GM12873 (cell line): ENCODE results near the gene SLC10A6.

Experiments used
- TF ChIP-seq, protein P1 (sequence below): IDR thresholded peaks from 2 replicates; pipeline ENCODE4 v1.5.1; 2012; ENCODE audit warnings: low read depth, mild to moderate bottlenecking, moderate library complexity, low read length, control low read depth; ENCODE audit not compliant: insufficient read depth; ENCODE audit errors: missing control alignments

SLC10A6 gene

DNA sequence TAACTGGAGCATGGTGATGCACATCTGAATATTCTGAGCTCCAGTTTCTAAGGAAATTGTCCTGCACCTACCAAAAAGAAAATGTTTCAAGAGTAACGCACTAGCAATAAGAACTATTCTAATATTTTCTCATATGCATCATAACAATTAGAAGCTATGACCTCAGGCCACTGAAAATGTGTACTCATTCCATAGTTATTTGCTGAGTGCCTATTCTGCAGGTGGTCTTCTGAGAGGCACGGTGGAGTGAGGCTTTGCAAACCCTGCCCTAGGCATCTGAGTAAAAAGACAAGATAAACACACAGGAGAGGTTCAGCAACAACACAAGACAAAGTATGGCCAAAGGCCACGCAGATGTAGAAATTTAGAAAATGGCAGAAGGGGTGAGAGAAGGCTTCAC is 23.7 kb downstream of the SLC10A6 start:
- TF ChIP-seq, protein P1, sequence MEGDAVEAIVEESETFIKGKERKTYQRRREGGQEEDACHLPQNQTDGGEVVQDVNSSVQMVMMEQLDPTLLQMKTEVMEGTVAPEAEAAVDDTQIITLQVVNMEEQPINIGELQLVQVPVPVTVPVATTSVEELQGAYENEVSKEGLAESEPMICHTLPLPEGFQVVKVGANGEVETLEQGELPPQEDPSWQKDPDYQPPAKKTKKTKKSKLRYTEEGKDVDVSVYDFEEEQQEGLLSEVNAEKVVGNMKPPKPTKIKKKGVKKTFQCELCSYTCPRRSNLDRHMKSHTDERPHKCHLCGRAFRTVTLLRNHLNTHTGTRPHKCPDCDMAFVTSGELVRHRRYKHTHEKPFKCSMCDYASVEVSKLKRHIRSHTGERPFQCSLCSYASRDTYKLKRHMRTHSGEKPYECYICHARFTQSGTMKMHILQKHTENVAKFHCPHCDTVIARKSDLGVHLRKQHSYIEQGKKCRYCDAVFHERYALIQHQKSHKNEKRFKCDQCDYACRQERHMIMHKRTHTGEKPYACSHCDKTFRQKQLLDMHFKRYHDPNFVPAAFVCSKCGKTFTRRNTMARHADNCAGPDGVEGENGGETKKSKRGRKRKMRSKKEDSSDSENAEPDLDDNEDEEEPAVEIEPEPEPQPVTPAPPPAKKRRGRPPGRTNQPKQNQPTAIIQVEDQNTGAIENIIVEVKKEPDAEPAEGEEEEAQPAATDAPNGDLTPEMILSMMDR: no peak

DNA sequence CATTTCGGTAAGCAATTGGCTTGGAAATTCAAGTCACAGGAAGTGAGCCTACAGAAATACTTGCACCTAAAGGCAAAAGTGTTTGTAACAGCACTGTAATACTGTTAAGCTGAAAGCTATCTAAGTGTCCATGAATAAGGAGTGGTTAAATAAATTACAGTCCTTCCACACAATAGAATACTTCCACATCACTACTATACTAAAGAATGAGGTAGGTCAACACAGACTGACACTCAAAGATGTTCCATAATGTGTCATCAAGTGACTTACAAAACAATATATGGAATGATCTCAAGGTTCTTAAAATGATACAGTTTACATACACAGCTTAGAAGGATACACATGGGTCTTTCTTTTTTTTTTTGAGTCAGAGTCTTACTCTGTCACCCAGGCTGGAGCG is 27.0 kb downstream of the SLC10A6 start:
- TF ChIP-seq, protein P1: no peak

DNA sequence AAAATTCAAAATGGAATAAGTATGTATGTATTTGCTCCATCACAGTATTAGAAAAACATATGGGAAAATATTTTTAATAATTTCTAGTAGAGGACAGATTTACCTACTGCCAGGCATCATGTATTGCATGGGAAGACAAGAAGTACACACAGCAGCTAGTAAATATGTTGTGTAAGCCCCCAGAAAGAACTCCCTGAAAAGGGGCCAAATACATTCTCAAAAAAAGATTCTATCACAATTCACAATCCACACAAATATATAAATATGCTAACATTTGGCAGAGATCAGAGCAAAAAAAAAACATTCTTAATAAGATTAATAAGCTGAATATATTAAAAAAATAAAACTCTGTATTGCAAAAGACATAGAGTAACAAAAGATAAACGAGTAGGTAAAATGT is 28.0 kb downstream of the SLC10A6 start:
- TF ChIP-seq, protein P1: no peak

DNA sequence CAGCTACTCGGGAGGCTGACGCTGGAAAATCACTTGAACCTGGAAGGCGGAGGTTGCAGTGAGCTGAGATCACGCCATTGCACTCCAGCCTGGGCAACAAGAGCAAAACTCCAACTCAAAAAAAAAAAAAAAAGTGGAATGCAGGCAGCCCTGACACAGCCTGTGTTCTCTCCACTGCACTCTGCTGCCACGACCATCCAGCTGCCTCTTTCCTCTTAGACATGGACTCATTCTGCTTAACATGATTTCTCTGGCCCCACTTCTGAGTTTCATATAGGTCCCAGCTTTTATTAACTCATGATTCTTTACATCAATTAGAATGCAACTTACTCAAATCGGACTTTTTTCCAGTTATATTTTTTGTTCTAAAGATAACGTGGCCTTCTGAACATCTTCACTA is 29.6 kb downstream of the SLC10A6 start:
- TF ChIP-seq, protein P1: no peak

DNA sequence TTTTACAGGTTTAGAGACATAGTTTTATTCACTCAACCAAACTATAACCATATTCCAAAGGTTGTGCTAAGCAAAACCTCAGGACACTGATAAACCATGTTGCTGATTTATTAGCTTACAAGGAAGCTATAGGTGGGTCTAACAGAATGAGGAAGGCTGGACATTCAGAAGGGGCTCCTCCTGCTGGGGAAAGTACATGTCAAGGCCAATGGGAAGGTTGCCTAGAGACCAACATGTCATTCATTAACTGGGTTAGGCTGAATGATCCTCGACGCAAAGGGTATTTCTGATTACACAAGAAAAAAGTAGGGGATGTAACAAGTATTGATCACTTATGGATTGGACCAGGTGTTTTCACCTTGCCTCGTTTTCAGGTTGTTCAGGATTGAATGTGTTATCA is 30.3 kb downstream of the SLC10A6 start:
- TF ChIP-seq, protein P1: no peak

DNA sequence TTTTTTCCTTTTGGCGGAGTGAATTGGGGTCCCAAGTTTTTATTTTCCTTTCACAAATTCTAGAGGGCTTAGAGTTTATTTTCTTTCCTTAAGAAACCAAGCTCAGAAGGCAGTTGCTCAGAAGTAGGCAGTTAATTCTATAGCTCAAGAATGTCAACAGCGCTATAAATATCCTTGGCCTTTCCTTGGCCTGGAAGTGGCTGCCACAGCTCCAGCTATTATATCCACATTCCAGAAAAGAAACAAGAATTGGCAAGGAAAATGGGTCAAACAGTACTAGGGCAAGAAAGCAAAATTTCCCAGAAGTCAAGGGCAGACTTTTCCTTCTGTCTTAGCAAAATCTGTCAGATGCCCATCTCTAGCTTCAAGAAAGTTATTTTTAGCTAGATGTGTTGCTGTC is 31.0 kb downstream of the SLC10A6 start:
- TF ChIP-seq, protein P1: no peak

DNA sequence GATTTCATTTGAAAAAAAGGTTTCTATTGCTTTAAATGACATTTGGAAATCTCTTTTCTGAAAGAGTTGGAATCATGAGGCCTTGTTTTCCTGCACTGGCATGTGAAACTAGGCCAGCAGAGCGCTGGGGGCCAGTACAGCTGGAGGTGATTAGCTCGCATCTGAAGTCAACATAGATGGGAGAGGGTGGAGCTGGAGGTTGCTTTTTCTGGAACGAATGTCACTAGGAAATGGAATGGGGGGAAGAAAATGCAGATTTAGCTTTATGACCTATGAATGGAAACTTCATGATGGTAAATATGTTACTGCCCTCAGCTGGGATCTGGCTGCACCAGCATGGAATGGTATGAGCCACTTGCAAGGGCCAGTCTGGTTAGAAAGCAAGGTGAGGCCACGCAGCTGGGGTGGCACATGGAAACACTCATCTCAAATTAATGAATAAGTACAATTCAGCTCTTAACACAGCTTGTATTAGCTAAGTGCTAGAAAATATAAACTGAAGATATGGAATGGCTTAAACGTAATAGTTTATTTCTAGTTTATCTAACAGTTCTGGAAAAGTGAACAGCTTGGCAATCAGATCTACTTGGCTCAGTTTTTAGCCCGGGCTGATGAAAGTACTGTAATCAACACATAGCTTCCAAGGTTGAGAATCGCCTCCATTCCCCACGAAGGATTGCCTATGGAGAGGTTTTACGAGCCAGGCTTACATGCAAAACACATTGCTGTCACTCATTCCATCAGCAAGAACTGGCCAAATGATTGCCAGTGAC is 32.5 kb downstream of the SLC10A6 start:
- TF ChIP-seq, protein P1: no peak
